T-cell (primary cell): ENCODE data around the gene HOXA1. TPM values are rescaled to one million over a fixed set of nuclear protein-coding genes. Genes with fewer than 3 reads are reported as not detected.
A peak's percentile ranks its signal among the peaks of the same experiment; 100 is the strongest.

ENCODE experiments used
- ATAC-seq, 4 experiments: fragments of 200-7000 bp in 3 of 4; fragments of 150-1000 bp in 1 of 4; cut with Tn5 transposase; replicated peaks in 1 of 4; 1 replicate in 3 of 4; 2 replicates in 1 of 4; pipeline ENCODE4 v1.10.0; 2021; ENCODE audit warnings: moderate library complexity in 3 of 4, mild to moderate bottlenecking in 2 of 4, moderate number of reproducible peaks in 1 of 4
- CTCF ChIA-PET, 2 donors: fragments of 300-600 bp; sonication (Branson Sonifier 250); formaldehyde crosslinking; loops; one replicate each; lab custom pipeline; 2022; ENCODE audit warnings: antibody characterized with exemption in 2 of 2; lab: Charles Lee
- POLR2A ChIA-PET, 2 donors: fragments of 300-600 bp; sonication (Branson Sonifier 250); formaldehyde crosslinking; loops; one replicate each; lab custom pipeline; 2022; ENCODE audit warnings: antibody characterized with exemption in 2 of 2; lab: Charles Lee
- DNase-seq, 35 experiments: peaks; one replicate each; pipeline versions ENCODE4 v3.0.0 to v3.0.0-alpha.2; 2013 to 2023
- H3K27ac ChIP-seq: one replicate; pipeline ENCODE4 v1.5.1; 2013; ENCODE audit warnings: low read length
- H3K27me3 ChIP-seq, 2 experiments: replicated peaks in 1 of 2; 1 replicate in 1 of 2; 2 replicates in 1 of 2; pipeline versions ENCODE4 v1.6.1 to v1.7.0; 2013; ENCODE audit warnings: low read length in 1 of 2, mixed read lengths in 1 of 2; ENCODE audit not compliant: control insufficient read depth in 2 of 2, insufficient read depth in 2 of 2; ENCODE audit errors: extremely low read depth in 1 of 2
- H3K36me3 ChIP-seq, 2 donors: 1 replicate in 1 of 2; 2 replicates in 1 of 2; pipeline versions ENCODE4 v1.6.1 to v1.7.0; 2013; ENCODE audit warnings: low read length in 1 of 2; ENCODE audit not compliant: control insufficient read depth in 2 of 2, insufficient read depth in 1 of 2; ENCODE audit errors: extremely low read depth in 1 of 2
- H3K4me1 ChIP-seq, 2 experiments: 1 replicate in 1 of 2; 2 replicates in 1 of 2; pipeline versions ENCODE4 v1.6.1 to v1.7.0; 2013; ENCODE audit warnings: low read length in 2 of 2, mixed read lengths in 1 of 2; ENCODE audit not compliant: insufficient read depth in 2 of 2, control insufficient read depth in 1 of 2; ENCODE audit errors: extremely low read depth in 1 of 2
- H3K4me3 ChIP-seq, 2 donors: 1 replicate in 1 of 2; 2 replicates in 1 of 2; pipeline versions ENCODE4 v1.5.1 to v1.7.0; 2013; ENCODE audit warnings: mild to moderate bottlenecking in 2 of 2, low read length in 1 of 2, moderate library complexity in 1 of 2; ENCODE audit not compliant: control insufficient read depth in 1 of 2; ENCODE audit errors: extremely low read depth in 1 of 2
- H3K9me3 ChIP-seq: 2 replicates; pipeline ENCODE4 v1.7.0; 2013
- H3K27ac Mint-ChIP-seq, 2 donors: one replicate each; pipeline ENCODE4 v1.8.0; 2020 to 2021; ENCODE audit warnings: mild to moderate bottlenecking in 2 of 2, mixed read lengths in 2 of 2
- H3K27me3 Mint-ChIP-seq, 2 donors: one replicate each; pipeline ENCODE4 v1.8.0; 2021 to 2022; ENCODE audit warnings: mixed read lengths in 2 of 2
- H3K36me3 Mint-ChIP-seq: one replicate; pipeline ENCODE4 v1.8.0; 2021; ENCODE audit warnings: mixed read lengths
- H3K4me1 Mint-ChIP-seq, 3 donors: one replicate each; pipeline ENCODE4 v1.8.0; 2020 to 2022; ENCODE audit warnings: mixed read lengths in 3 of 3, mild to moderate bottlenecking in 1 of 3
- H3K4me3 Mint-ChIP-seq, 3 donors: one replicate each; pipeline ENCODE4 v1.8.0; 2020 to 2022; ENCODE audit warnings: mild to moderate bottlenecking in 3 of 3, mixed read lengths in 3 of 3, moderate library complexity in 3 of 3
- H3K9me3 Mint-ChIP-seq, 3 donors: one replicate each; pipeline ENCODE4 v1.8.0; 2020 to 2022; ENCODE audit warnings: mixed read lengths in 3 of 3
- WGBS: methylation state at CpG from one replicate; pipeline ENCODE4 v1.1.5; 2013; ENCODE audit warnings: missing lambda C conversion rate; ENCODE audit not compliant: insufficient coverage; 5-methylcytosine and 5-hydroxymethylcytosine counted together
- total RNA-seq, 35 experiments: library from RNA in 6 of 35; stranded (reverse) in 6 of 35; fragments of 120-200 nt in 1 of 35; gene quantifications; one replicate each; pipeline versions ENCODE4 v1.2.1 to v1.2.4 and lab custom pipeline; 2013 to 2026

The HOXA1 gene
- total RNA-seq, 5 donors from 2014 or later (not counting 1 experiment from before 2014, with no cell fraction given): 0.28 to 0.66 (median 0.54) TPM

- Histone ChIP-seq H3K27ac (no peak overlapping the region), H3K4me1 (no peaks in the 10 kb centered on the region), H3K36me3 (no peaks in the 10 kb centered on the region), H3K9me3 (no peaks in the 10 kb centered on the region), H3K4me3 (no peak overlapping the region), H3K27me3 (peaks cover 3 to 16% of the 10 kb centered on the region in 2 experiments)
- 86% methylated on average over 1 of the region's 1 CpG for WGBS
- Mint-ChIP-seq H3K4me3 (no peak overlapping the region), H3K4me1 (no peaks in the 10 kb centered on the region), H3K27ac (no peak overlapping the region), H3K27me3 (peaks cover 9 to 16% of the 10 kb centered on the region in 2 donors), H3K9me3 (no peaks in the 10 kb centered on the region), H3K36me3 (no peaks in the 10 kb centered on the region)
- DNase-seq: no peak
- CTCF ChIA-PET: no interaction called here
- POLR2A ChIA-PET: no interaction called here
- ATAC-seq: no peak
Measured at GRCh38 chr7:27082171-27082570, 13.6 kb downstream of the HOXA1 start.

- no peaks in the 10 kb centered on the region for H3K9me3 ChIP-seq
- peaks cover 5 to 11% of the 10 kb centered on the region in 2 donors for H3K27me3 Mint-ChIP-seq
- DNase-seq: no peak
- H3K9me3 Mint-ChIP-seq: no peaks in the 10 kb centered on the region
- POLR2A ChIA-PET: no interaction called here
- no peak overlapping the region for H3K4me3 Mint-ChIP-seq
- H3K27ac ChIP-seq: no peak overlapping the region
- no peak overlapping the region for H3K27ac Mint-ChIP-seq
- peaks cover 3 to 9% of the 10 kb centered on the region in 2 experiments for H3K27me3 ChIP-seq
- H3K4me3 ChIP-seq: no peak overlapping the region
- H3K4me1 Mint-ChIP-seq: no peaks in the 10 kb centered on the region
- ATAC-seq: no peak
- no peaks in the 10 kb centered on the region for H3K36me3 Mint-ChIP-seq
- CTCF ChIA-PET: no interaction called here
- H3K4me1 ChIP-seq: no peaks in the 10 kb centered on the region
- no peaks in the 10 kb centered on the region for H3K36me3 ChIP-seq
- 100% methylated on average over 3 of the region's 4 CpGs for WGBS
Measured at GRCh38 chr7:27080844-27081436, 14.9 kb downstream of the HOXA1 start.

DNA sequence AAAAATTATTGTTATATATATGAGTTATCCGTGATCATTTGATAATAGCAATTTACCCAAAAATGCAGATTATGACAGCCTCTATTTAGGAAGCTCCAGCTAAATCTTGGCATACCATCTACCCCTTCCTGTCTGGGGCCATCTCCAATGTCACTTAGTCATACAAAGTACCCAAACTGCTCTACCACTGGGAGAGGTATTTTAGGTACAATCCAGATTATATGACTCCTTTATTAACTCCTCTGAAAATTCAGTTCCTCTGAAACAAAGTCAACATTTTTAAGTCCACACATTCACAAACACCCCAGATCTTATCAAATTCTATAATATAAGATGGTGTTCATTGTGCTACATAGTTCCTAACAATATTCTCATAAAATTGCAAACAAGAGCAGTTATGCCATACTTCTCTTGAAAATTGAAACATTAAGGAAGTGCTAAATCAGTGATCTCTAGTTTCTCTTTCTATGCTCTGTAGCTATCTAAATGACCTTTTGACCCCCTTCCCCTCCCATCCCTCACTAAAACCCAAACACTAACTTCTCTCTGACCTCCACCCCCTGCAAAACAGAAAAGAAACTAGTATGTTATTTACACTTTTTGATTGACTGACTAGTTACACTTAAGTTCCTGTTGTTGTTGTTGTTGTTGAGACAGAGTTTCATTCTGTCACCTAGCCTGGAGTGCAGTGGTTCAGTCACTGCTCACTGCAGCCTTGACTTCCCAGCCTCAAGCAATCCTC lies 16.4 kb downstream of the HOXA1 start:
- DNase-seq (no peak), ATAC-seq (no peak)
- Mint-ChIP-seq H3K4me3 (no peak overlapping the region), H3K27me3 (peaks cover 7 to 10% of the 10 kb centered on the region in 2 donors), H3K36me3 (no peaks in the 10 kb centered on the region), H3K4me1 (no peaks in the 10 kb centered on the region), H3K9me3 (no peaks in the 10 kb centered on the region), H3K27ac (no peak overlapping the region)
- WGBS: no CpG with 5 or more reads among the region's 1 CpG
- H3K27me3 ChIP-seq: peaks cover 0 to 8% of the 10 kb centered on the region in 2 experiments
- ChIA-PET POLR2A (no interaction called here), CTCF (no interaction called here)
- no peaks in the 10 kb centered on the region for H3K36me3 ChIP-seq
- no peaks in the 10 kb centered on the region for H3K9me3 ChIP-seq
- H3K27ac ChIP-seq: no peak overlapping the region
- no peaks in the 10 kb centered on the region for H3K4me1 ChIP-seq
- H3K4me3 ChIP-seq: no peak overlapping the region

DNA sequence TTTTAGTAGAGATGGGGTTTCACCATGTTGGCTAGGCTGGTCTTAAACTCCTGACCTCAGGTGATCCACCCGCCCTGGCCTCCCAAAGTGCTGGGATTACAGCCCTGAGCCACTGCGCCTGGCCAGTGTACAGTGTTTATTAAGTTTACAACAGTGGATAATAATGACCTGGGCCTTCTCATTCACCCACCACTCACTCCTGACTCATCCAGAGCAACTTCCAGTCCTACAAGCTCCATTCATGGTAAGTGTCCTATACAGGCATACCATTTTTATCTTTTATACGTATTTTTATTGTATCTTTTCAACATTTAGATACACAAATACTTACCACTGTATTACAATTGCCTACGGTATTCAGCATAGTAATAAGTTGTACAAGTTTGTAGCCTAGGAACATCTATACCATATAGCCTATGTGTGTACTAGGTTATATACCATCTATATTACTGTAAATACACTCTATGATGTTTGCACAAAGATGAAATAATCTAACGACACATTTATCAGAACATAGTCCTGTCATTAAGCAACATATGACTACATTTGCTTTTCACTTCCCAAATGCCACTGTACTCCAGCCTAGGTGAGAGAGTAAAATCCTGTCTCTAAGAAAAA lies 17.1 kb downstream of the HOXA1 start:
- CTCF ChIA-PET: no interaction called here

GRCh38 chr7:27073076-27073475 lies 22.7 kb downstream of the HOXA1 start:
- Mint-ChIP-seq H3K36me3 (no peaks in the 10 kb centered on the region), H3K27me3 (peaks cover 7 to 19% of the 10 kb centered on the region in 2 donors), H3K9me3 (no peaks in the 10 kb centered on the region), H3K4me3 (no peak overlapping the region), H3K4me1 (no peaks in the 10 kb centered on the region), H3K27ac (no peak overlapping the region)
- H3K27me3 ChIP-seq: peaks cover 0 to 8% of the 10 kb centered on the region in 2 experiments
- no peaks in the 10 kb centered on the region for H3K36me3 ChIP-seq
- H3K4me1 ChIP-seq: no peaks in the 10 kb centered on the region
- ChIA-PET POLR2A (no interaction called here), CTCF (interaction anchor here in 1 of 2 donors (0.6 kb wide), 1 partner anchor 1504 kb away, joined by 3 read pairs; no protein-coding TSS in a partner anchor)
- H3K9me3 ChIP-seq: no peaks in the 10 kb centered on the region
- DNase-seq (no peak), ATAC-seq (no peak)
- no peak overlapping the region for H3K27ac ChIP-seq
- no peak overlapping the region for H3K4me3 ChIP-seq

More for the DNA sequence above, 17.1 kb downstream of the HOXA1 start:
- H3K4me3 Mint-ChIP-seq: no peak overlapping the region
- H3K27me3 Mint-ChIP-seq: peaks cover 3 to 12% of the 10 kb centered on the region in 2 donors
- no peaks in the 10 kb centered on the region for H3K4me1 Mint-ChIP-seq
- no peaks in the 10 kb centered on the region for H3K36me3 Mint-ChIP-seq
- H3K4me3 ChIP-seq: no peak overlapping the region
- no peaks in the 10 kb centered on the region for H3K4me1 ChIP-seq
- H3K27me3 ChIP-seq: peaks cover 0 to 8% of the 10 kb centered on the region in 2 experiments
- H3K9me3 ChIP-seq: no peaks in the 10 kb centered on the region
- H3K27ac Mint-ChIP-seq: no peak overlapping the region
- WGBS: no CpG with 5 or more reads among the region's 5 CpGs
- no peaks in the 10 kb centered on the region for H3K9me3 Mint-ChIP-seq
- ATAC-seq: no peak
- POLR2A ChIA-PET: no interaction called here
- DNase-seq: no peak
- H3K27ac ChIP-seq: no peak overlapping the region
- no peaks in the 10 kb centered on the region for H3K36me3 ChIP-seq

DNA sequence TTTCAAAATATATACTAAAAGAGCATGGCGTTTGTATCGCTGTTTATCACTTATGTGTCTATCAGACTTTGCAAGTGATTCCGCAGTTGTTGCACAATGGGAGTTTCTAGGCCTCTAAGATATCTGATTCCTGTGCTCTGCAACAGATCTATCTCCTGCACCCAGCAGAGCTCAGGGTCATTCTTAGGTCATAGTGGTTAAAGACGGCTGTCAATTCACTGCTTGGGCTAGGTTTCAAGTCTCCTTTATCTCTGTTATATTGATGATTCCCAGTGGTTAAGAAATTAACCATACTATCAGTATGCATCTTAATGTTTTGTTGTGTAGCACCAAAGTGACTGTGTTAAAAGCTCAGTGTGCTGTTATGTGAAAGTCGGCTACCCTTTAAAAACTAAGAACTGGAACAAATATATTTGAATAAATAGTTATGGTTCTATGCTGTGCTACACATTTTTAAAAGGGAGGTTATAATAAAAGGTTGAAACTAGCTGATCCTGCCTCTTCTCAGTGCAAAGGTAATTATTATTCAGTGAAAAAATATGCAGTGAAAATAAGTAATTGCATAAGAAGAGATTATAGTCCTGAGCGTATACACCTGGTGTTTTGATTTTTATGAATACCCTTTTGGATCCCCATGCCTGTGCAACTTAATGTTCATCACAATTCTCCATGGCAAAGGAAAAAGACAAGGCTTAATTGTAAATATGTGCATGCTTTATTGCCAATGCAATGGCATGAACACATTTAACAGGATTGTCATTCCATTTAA lies 24.0 kb downstream of the HOXA1 start:
- WGBS: no CpG with 5 or more reads among the region's 6 CpGs
- Histone ChIP-seq H3K4me1 (no peaks in the 10 kb centered on the region), H3K27me3 (peaks cover 0 to 2% of the 10 kb centered on the region in 2 experiments), H3K9me3 (no peaks in the 10 kb centered on the region), H3K4me3 (no peak overlapping the region), H3K27ac (no peak overlapping the region), H3K36me3 (no peaks in the 10 kb centered on the region)
- no peaks in the 10 kb centered on the region for H3K9me3 Mint-ChIP-seq
- H3K4me1 Mint-ChIP-seq: peaks cover 0 to 3% (median 1%) of the 10 kb centered on the region in 3 donors
- H3K27me3 Mint-ChIP-seq: peaks cover 11 to 22% of the 10 kb centered on the region in 2 donors
- ChIA-PET POLR2A (no interaction called here), CTCF (no interaction called here)
- DNase-seq: peak in 2 of 35 experiments; percentile 7 to 17
- no peak for ATAC-seq
- H3K4me3 Mint-ChIP-seq: no peak overlapping the region
- no peaks in the 10 kb centered on the region for H3K36me3 Mint-ChIP-seq
- no peak overlapping the region for H3K27ac Mint-ChIP-seq
